MM.1S (cell line): Measurements from ENCODE around the gene TMEM19.

Experiments
- EZH2 ChIP-seq: fragments of 300-600 bp; sonication (generic); optimal IDR thresholded peaks from 2 replicates; pipeline ENCODE3; 2017; ENCODE audit warnings: low read depth, mild to moderate bottlenecking, antibody characterized with exemption, low read length, mixed read lengths
- TF ChIP-seq, protein P1 (sequence below): fragments of 300-600 bp; sonication (generic); IDR thresholded peaks from 2 replicates; pipeline ENCODE4 v1.5.1; 2016; ENCODE audit warnings: antibody characterized with exemption, low read length, mixed read lengths

DNA sequence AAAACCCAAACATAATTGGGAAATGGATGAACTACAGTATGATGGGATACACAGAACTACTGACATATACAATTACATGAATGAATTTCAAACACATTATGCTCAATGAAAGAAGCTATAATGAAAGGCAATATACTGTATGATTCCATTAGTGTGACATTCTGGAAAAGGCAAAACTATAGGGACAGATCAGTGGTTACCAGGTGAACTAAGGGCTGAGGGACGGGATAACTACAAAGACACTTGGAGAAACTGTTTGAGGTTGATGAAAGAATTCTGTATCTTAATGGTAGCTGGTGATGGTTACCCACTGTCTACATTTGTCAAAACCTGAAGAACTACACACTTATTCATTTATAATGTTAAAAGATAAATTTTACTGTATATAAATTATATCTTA is 30.0 kb upstream of the TMEM19 start:
- TF ChIP-seq, protein P1, sequence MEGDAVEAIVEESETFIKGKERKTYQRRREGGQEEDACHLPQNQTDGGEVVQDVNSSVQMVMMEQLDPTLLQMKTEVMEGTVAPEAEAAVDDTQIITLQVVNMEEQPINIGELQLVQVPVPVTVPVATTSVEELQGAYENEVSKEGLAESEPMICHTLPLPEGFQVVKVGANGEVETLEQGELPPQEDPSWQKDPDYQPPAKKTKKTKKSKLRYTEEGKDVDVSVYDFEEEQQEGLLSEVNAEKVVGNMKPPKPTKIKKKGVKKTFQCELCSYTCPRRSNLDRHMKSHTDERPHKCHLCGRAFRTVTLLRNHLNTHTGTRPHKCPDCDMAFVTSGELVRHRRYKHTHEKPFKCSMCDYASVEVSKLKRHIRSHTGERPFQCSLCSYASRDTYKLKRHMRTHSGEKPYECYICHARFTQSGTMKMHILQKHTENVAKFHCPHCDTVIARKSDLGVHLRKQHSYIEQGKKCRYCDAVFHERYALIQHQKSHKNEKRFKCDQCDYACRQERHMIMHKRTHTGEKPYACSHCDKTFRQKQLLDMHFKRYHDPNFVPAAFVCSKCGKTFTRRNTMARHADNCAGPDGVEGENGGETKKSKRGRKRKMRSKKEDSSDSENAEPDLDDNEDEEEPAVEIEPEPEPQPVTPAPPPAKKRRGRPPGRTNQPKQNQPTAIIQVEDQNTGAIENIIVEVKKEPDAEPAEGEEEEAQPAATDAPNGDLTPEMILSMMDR, result no peak
- no peak for TF ChIP-seq EZH2
